H9 (cell line): ENCODE results near the gene ASMT. TPM values are rescaled to one million over a fixed set of nuclear protein-coding genes. Genes with fewer than 3 reads are reported as not detected.
"Not testable (repeated sequence)": the region's sequence is repeated elsewhere in the genome, so short reads cannot be mapped to it uniquely, and the experiment has no call there.

Source experiments
- DNase-seq: peaks from one replicate; pipeline ENCODE4 v3.0.0-alpha.2; 2017
- H2AFZ ChIP-seq: one replicate; pipeline ENCODE4 v1.6.1; 2013; ENCODE audit warnings: mild to moderate bottlenecking, low read length, control low read depth, moderate library complexity
- H2AK5ac ChIP-seq: 2 replicates; pipeline ENCODE4 v1.6.1; 2013; ENCODE audit warnings: low read length, control low read depth, mixed read lengths; ENCODE audit not compliant: insufficient read length
- H2BK120ac ChIP-seq: one replicate; pipeline ENCODE4 v1.6.1; 2013; ENCODE audit warnings: low read depth, mild to moderate bottlenecking, low read length, control low read depth, inconsistent platforms; ENCODE audit not compliant: poor library complexity, severe bottlenecking
- H2BK12ac ChIP-seq: 2 replicates; pipeline ENCODE4 v1.6.1; 2013; ENCODE audit warnings: low read length, control low read depth, mixed read lengths, low read depth; ENCODE audit not compliant: insufficient read length
- H2BK15ac ChIP-seq: 2 replicates; pipeline ENCODE4 v1.6.1; 2013; ENCODE audit warnings: low read depth, low read length, control low read depth
- H2BK20ac ChIP-seq: one replicate; pipeline ENCODE4 v1.6.1; 2013; ENCODE audit warnings: low read depth, mild to moderate bottlenecking, low read length, control low read depth, inconsistent platforms; ENCODE audit not compliant: poor library complexity, severe bottlenecking
- H2BK5ac ChIP-seq: 2 replicates; pipeline ENCODE4 v1.6.1; 2013; ENCODE audit warnings: low read length, control low read depth, mixed read lengths; ENCODE audit not compliant: insufficient read length
- H3K14ac ChIP-seq: 2 replicates; pipeline ENCODE4 v1.6.1; 2013; ENCODE audit warnings: low read length, control low read depth; ENCODE audit not compliant: insufficient read depth
- H3K18ac ChIP-seq: 2 replicates; pipeline ENCODE4 v1.6.1; 2013; ENCODE audit warnings: low read depth, mild to moderate bottlenecking, mixed read lengths, low read length, control low read depth; ENCODE audit not compliant: insufficient read length
- H3K23ac ChIP-seq: 2 replicates; pipeline ENCODE4 v1.6.1; 2013; ENCODE audit warnings: low read length, control low read depth, mixed read lengths, low read depth; ENCODE audit not compliant: insufficient read length
- H3K23me2 ChIP-seq: 2 replicates; pipeline ENCODE4 v1.6.1; 2013; ENCODE audit warnings: low read depth, mild to moderate bottlenecking, mixed read lengths, low read length, control low read depth; ENCODE audit not compliant: insufficient read length, poor library complexity, severe bottlenecking
- H3K27ac ChIP-seq: 2 replicates; pipeline ENCODE4 v1.5.1; 2013; ENCODE audit warnings: low read length, control low read depth, mixed read lengths, low read depth; ENCODE audit not compliant: insufficient read length
- H3K27me3 ChIP-seq: 2 replicates; pipeline ENCODE4 v1.6.1; 2013; ENCODE audit warnings: low read length, control low read depth, inconsistent platforms; ENCODE audit not compliant: insufficient read depth
- H3K4ac ChIP-seq: 2 replicates; pipeline ENCODE4 v1.6.1; 2013; ENCODE audit warnings: low read depth, mild to moderate bottlenecking, control low read depth, inconsistent platforms, low read length, moderate library complexity
- H3K4me1 ChIP-seq: 2 replicates; pipeline ENCODE4 v1.6.1; 2013; ENCODE audit warnings: low read length, control low read depth, inconsistent platforms; ENCODE audit not compliant: insufficient read depth
- H3K4me2 ChIP-seq: 2 replicates; pipeline ENCODE4 v1.6.1; 2013; ENCODE audit warnings: low read length, control low read depth, mixed read lengths; ENCODE audit not compliant: insufficient read length, insufficient read depth
- H3K56ac ChIP-seq: 2 replicates; pipeline ENCODE4 v1.6.1; 2013; ENCODE audit warnings: low read depth, mild to moderate bottlenecking, mixed read lengths, low read length, control low read depth; ENCODE audit not compliant: insufficient read length
- H3K79me1 ChIP-seq: 2 replicates; pipeline ENCODE4 v1.6.1; 2013; ENCODE audit warnings: low read depth, mild to moderate bottlenecking, moderate library complexity, low read length, control low read depth, inconsistent platforms; ENCODE audit not compliant: insufficient read depth, poor library complexity, severe bottlenecking
- H3K79me2 ChIP-seq: 2 replicates; pipeline ENCODE4 v1.6.1; 2013; ENCODE audit warnings: low read length, control low read depth, inconsistent platforms; ENCODE audit not compliant: insufficient read depth
- H3K9ac ChIP-seq: 2 replicates; pipeline ENCODE4 v1.6.1; 2013; ENCODE audit warnings: low read length, control low read depth, mixed read lengths; ENCODE audit not compliant: insufficient read length; ENCODE audit errors: extremely low read depth
- H3K9me3 ChIP-seq: one replicate; pipeline ENCODE4 v1.6.1; 2013; ENCODE audit warnings: low read depth, low read length, inconsistent platforms; ENCODE audit not compliant: control insufficient read depth
- H3T11ph ChIP-seq: one replicate; pipeline ENCODE4 v1.6.1; 2013; ENCODE audit warnings: mild to moderate bottlenecking, low read length, control low read depth, inconsistent platforms
- H4K20me1 ChIP-seq: one replicate; pipeline ENCODE4 v1.6.1; 2013; ENCODE audit not compliant: control insufficient read depth, insufficient read length, insufficient read depth
- H4K5ac ChIP-seq: 2 replicates; pipeline ENCODE4 v1.6.1; 2013; ENCODE audit warnings: low read depth, mild to moderate bottlenecking, mixed read lengths, low read length, control low read depth; ENCODE audit not compliant: insufficient read length
- H4K8ac ChIP-seq: replicated peaks from 2 replicates; pipeline ENCODE4 v1.6.1; 2013; ENCODE audit warnings: low read length, control low read depth, mixed read lengths, low read depth; ENCODE audit not compliant: insufficient read length
- H4K91ac ChIP-seq: 2 replicates; pipeline ENCODE4 v1.6.1; 2013; ENCODE audit warnings: low read depth, mild to moderate bottlenecking, moderate library complexity, mixed read lengths, low read length, control low read depth; ENCODE audit not compliant: insufficient read length
- H3K27ac Mint-ChIP-seq, 3 experiments: 2 replicates in 2 of 3; 3 replicates in 1 of 3; pipeline ENCODE4 v1.8.0; 2020 to 2021; ENCODE audit warnings: mixed read lengths in 3 of 3, mild to moderate bottlenecking in 1 of 3, moderate library complexity in 1 of 3
- H3K27me3 Mint-ChIP-seq: 2 replicates; pipeline ENCODE4 v1.8.0; 2021; ENCODE audit warnings: low read depth, mild to moderate bottlenecking, moderate library complexity, mixed read lengths
- H3K36me3 Mint-ChIP-seq, 3 experiments: 2 replicates in 2 of 3; 3 replicates in 1 of 3; pipeline ENCODE4 v1.8.0; 2020 to 2021; ENCODE audit warnings: low read depth in 3 of 3, mixed read lengths in 3 of 3; ENCODE audit not compliant: insufficient read depth in 1 of 3
- H3K4me1 Mint-ChIP-seq, 2 experiments: 2 replicates each; pipeline ENCODE4 v1.8.0; 2020; ENCODE audit warnings: mixed read lengths in 2 of 2
- H3K4me3 Mint-ChIP-seq, 2 experiments: 2 replicates in 1 of 2; 3 replicates in 1 of 2; pipeline ENCODE4 v1.8.0; 2020 to 2021; ENCODE audit warnings: mild to moderate bottlenecking in 2 of 2, mixed read lengths in 2 of 2, moderate library complexity in 1 of 2
- H3K9me3 Mint-ChIP-seq, 2 experiments: 2 replicates in 1 of 2; 3 replicates in 1 of 2; pipeline ENCODE4 v1.8.0; 2020; ENCODE audit warnings: mild to moderate bottlenecking in 2 of 2, mixed read lengths in 2 of 2, moderate library complexity in 1 of 2
- WGBS: extraction: QIAGEN DNeasy Blood & Tissue Kit; methylation state at CpG from one replicate; pipeline ENCODE4 v1.1.7; 2013; ENCODE audit warnings: missing lambda C conversion rate, low lambda C conversion rate, mixed read lengths; ENCODE audit not compliant: insufficient read length; ENCODE audit errors: extremely low coverage; 5-methylcytosine and 5-hydroxymethylcytosine counted together
- total RNA-seq: library from RNA; stranded (reverse); gene quantifications from 2 replicates; pipeline ENCODE4 v1.2.1, GENCODE V29; 2021
- TF ChIP-seq, protein P1 (sequence below): fragments of 200-600 bp; sonication (generic); conservative IDR thresholded peaks from 3 replicates; pipeline ENCODE4 v1.8.0; 2021; ENCODE audit warnings: antibody characterized with exemption, mild to moderate bottlenecking

Gene ASMT
- total RNA-seq, 1 experiment from 2014 or later = 1.4 TPM

GRCh38 chrX:1652011-1652811 is 37.4 kb downstream of the ASMT start:
- H3K9ac ChIP-seq, H2BK12ac ChIP-seq, H4K8ac ChIP-seq, H3K27ac ChIP-seq, H3K14ac ChIP-seq, H4K91ac ChIP-seq, H3K79me1 ChIP-seq, H3K4me2 ChIP-seq, H2BK20ac ChIP-seq, H3T11ph ChIP-seq, H2BK15ac ChIP-seq, H2BK120ac ChIP-seq, H3K27me3 Mint-ChIP-seq, H3K56ac ChIP-seq, H2AK5ac ChIP-seq, H3K79me2 ChIP-seq, H3K27me3 ChIP-seq, H2AFZ ChIP-seq, H3K9me3 ChIP-seq, H3K23me2 ChIP-seq, H4K20me1 ChIP-seq, H3K4me1 ChIP-seq, H3K4ac ChIP-seq, H3K4me3 Mint-ChIP-seq, H3K23ac ChIP-seq, H4K5ac ChIP-seq, H2BK5ac ChIP-seq: not testable (repeated sequence)
- Mint-ChIP-seq H3K9me3 (peaks cover 10 to 22% of the 10 kb centered on the region in 2 experiments), H3K36me3 (peaks cover 2 to 15% (median 10%) of the 10 kb centered on the region in 3 experiments; a peak in 6 of 7 replicates), H3K4me1 (peaks cover 8 to 21% of the 10 kb centered on the region in 2 experiments), H3K27ac (peak overlapping the region; percentile 5 to 93 (median 92); a peak in 4 of 7 replicates)
- TF ChIP-seq, protein P1, sequence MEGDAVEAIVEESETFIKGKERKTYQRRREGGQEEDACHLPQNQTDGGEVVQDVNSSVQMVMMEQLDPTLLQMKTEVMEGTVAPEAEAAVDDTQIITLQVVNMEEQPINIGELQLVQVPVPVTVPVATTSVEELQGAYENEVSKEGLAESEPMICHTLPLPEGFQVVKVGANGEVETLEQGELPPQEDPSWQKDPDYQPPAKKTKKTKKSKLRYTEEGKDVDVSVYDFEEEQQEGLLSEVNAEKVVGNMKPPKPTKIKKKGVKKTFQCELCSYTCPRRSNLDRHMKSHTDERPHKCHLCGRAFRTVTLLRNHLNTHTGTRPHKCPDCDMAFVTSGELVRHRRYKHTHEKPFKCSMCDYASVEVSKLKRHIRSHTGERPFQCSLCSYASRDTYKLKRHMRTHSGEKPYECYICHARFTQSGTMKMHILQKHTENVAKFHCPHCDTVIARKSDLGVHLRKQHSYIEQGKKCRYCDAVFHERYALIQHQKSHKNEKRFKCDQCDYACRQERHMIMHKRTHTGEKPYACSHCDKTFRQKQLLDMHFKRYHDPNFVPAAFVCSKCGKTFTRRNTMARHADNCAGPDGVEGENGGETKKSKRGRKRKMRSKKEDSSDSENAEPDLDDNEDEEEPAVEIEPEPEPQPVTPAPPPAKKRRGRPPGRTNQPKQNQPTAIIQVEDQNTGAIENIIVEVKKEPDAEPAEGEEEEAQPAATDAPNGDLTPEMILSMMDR = peak; percentile 87
- no CpG with 5 or more reads among the region's 25 CpGs for WGBS
- peak; percentile 67 for DNase-seq
- peak overlapping the region; percentile 39 for H3K18ac ChIP-seq
